Measurements from ENCODE around the gene SSC4D. TPM values are rescaled to one million over a fixed set of nuclear protein-coding genes. Genes with fewer than 3 reads are reported as not detected.
A peak's percentile ranks its signal among the peaks of the same experiment; 100 is the strongest.

SSC4D gene
- total and polyA plus RNA-seq, 9 of the 15 experiments (the other 6 are each of a cell fraction or from before 2014, with no cell fraction given): 0.06 to 1.1 (median 0.85) TPM; not detected in 1

DNA sequence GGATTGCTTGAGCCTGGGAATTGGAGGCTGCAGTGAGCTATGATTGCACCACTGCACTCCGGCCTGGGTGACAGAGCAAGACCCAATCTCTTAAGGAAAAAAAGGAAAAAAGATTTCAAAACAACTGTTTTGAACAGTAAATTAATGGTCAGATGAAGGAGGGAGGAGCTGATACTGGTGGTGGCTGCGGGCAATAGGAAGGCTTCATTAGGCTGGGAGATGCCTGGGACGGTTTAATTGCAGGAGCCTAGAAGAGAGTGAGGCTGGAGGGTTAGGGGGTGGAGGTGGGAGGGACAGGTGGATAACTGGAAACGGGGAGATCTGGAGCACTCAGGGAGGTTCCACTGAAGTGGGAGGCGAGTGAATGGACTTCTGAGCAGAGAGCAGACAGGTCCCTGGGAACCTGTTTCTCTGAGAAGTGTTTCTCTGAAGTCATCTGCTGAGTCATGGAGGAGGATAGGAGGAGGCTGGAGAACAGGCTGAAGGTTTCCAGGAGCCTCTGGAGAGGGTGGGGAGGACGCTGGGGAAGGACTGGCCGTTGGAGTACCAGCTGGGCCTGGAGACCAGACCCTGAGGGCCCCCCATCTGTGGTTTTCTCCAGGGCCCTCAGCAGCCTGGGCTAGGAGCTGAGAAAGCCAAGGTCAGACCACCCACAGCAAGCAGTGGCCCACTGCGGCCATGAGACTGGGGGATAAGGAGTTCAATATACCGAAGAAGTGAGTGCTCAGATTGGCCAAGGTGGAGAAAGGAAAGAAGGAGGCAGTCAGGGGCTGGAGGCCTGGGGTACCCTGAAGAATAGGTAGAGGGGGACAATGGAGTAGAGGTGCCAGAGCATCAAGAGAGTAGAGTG is 36.3 kb downstream of the SSC4D start (continued):
- TF ChIP-seq, protein P1, sequence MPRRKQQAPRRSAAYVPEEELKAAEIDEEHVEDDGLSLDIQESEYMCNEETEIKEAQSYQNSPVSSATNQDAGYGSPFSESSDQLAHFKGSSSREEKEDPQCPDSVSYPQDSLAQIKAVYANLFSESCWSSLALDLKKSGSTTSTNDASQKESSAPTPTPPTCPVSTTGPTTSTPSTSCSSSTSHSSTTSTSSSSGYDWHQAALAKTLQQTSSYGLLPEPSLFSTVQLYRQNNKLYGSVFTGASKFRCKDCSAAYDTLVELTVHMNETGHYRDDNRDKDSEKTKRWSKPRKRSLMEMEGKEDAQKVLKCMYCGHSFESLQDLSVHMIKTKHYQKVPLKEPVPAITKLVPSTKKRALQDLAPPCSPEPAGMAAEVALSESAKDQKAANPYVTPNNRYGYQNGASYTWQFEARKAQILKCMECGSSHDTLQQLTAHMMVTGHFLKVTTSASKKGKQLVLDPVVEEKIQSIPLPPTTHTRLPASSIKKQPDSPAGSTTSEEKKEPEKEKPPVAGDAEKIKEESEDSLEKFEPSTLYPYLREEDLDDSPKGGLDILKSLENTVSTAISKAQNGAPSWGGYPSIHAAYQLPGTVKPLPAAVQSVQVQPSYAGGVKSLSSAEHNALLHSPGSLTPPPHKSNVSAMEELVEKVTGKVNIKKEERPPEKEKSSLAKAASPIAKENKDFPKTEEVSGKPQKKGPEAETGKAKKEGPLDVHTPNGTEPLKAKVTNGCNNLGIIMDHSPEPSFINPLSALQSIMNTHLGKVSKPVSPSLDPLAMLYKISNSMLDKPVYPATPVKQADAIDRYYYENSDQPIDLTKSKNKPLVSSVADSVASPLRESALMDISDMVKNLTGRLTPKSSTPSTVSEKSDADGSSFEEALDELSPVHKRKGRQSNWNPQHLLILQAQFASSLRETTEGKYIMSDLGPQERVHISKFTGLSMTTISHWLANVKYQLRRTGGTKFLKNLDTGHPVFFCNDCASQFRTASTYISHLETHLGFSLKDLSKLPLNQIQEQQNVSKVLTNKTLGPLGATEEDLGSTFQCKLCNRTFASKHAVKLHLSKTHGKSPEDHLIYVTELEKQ (CRISPR knock-in tag; IDR thresholded peaks at IDR 0.05): no peak
- TF ChIP-seq, protein P2, sequence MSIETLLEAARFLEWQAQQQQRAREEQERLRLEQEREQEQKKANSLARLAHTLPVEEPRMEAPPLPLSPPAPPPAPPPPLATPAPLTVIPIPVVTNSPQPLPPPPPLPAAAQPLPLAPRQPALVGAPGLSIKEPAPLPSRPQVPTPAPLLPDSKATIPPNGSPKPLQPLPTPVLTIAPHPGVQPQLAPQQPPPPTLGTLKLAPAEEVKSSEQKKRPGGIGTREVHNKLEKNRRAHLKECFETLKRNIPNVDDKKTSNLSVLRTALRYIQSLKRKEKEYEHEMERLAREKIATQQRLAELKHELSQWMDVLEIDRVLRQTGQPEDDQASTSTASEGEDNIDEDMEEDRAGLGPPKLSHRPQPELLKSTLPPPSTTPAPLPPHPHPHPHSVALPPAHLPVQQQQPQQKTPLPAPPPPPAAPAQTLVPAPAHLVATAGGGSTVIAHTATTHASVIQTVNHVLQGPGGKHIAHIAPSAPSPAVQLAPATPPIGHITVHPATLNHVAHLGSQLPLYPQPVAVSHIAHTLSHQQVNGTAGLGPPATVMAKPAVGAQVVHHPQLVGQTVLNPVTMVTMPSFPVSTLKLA (conservative IDR thresholded peaks at IDR 0.05): 0 out of 4 replicates have a peak, but pooled peaks of 1 of the 2 experiments have one; percentile 41
- TF ChIP-seq ZKSCAN3 (CRISPR knock-in tag; IDR thresholded peaks at IDR 0.05): no peak
- no peak for TF ChIP-seq GABPB1 (CRISPR knock-in tag; IDR thresholded peaks at IDR 0.05)
- TF ChIP-seq, protein P3, sequence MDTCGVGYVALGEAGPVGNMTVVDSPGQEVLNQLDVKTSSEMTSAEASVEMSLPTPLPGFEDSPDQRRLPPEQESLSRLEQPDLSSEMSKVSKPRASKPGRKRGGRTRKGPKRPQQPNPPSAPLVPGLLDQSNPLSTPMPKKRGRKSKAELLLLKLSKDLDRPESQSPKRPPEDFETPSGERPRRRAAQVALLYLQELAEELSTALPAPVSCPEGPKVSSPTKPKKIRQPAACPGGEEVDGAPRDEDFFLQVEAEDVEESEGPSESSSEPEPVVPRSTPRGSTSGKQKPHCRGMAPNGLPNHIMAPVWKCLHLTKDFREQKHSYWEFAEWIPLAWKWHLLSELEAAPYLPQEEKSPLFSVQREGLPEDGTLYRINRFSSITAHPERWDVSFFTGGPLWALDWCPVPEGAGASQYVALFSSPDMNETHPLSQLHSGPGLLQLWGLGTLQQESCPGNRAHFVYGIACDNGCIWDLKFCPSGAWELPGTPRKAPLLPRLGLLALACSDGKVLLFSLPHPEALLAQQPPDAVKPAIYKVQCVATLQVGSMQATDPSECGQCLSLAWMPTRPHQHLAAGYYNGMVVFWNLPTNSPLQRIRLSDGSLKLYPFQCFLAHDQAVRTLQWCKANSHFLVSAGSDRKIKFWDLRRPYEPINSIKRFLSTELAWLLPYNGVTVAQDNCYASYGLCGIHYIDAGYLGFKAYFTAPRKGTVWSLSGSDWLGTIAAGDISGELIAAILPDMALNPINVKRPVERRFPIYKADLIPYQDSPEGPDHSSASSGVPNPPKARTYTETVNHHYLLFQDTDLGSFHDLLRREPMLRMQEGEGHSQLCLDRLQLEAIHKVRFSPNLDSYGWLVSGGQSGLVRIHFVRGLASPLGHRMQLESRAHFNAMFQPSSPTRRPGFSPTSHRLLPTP (IDR thresholded peaks at IDR 0.05; ENCODE audit: borderline replicate concordance, extremely low read depth, insufficient read length): no peak
- TF ChIP-seq TBP (optimal IDR thresholded peaks at IDR 0.05; ENCODE audit: low read depth, low read length): peak; percentile 62
- peak; percentile 81 for TF ChIP-seq ERF (CRISPR knock-in tag; IDR thresholded peaks at IDR 0.05)
- no peak for TF ChIP-seq SP1 (CRISPR knock-in tag; IDR thresholded peaks at IDR 0.05)
- TF ChIP-seq, protein P4, sequence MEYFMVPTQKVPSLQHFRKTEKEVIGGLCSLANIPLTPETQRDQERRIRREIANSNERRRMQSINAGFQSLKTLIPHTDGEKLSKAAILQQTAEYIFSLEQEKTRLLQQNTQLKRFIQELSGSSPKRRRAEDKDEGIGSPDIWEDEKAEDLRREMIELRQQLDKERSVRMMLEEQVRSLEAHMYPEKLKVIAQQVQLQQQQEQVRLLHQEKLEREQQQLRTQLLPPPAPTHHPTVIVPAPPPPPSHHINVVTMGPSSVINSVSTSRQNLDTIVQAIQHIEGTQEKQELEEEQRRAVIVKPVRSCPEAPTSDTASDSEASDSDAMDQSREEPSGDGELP (CRISPR knock-in tag; IDR thresholded peaks at IDR 0.05; ENCODE audit: borderline replicate concordance): peak; percentile 81
- no peak for TF ChIP-seq PHB (CRISPR knock-in tag; IDR thresholded peaks at IDR 0.05)
- peak; percentile 42; the same call in 1 of the 2 replicates for TF ChIP-seq KAT7 (CRISPR knock-in tag; IDR thresholded peaks at IDR 0.05; ENCODE audit: borderline replicate concordance)
- no peak for TF ChIP-seq PTBP1 (IDR thresholded peaks at IDR 0.05; ENCODE audit: low read depth, low read length)
- peak; percentile 27; the same call in 1 of the 2 replicates for TF ChIP-seq PTTG1 (tag; IDR thresholded peaks at IDR 0.05; ENCODE audit: low read depth)
- TF ChIP-seq HCFC1 (IDR thresholded peaks at IDR 0.05; ENCODE audit: low read depth, low read length): no peak
- TF ChIP-seq FOXK2 (conservative IDR thresholded peaks at IDR 0.05 in 1 of 2, IDR thresholded peaks at IDR 0.05 in 1 of 2; ENCODE audit: low read depth in 2 of 2): peak; percentile 40 to 66; a peak in 2 of 4 replicates
- TF ChIP-seq ZNF695 (CRISPR knock-in tag; IDR thresholded peaks at IDR 0.05): no peak
- TF ChIP-seq SPI1 (IDR thresholded peaks at IDR 0.05; ENCODE audit: borderline replicate concordance, low read depth, low read length): no peak
- TF ChIP-seq SOX6 (IDR thresholded peaks at IDR 0.05): peak; percentile 68; the same call in 1 of the 2 replicates

All from K562 (cell line).